ENCODE data around the gene CMIP.

The CMIP gene

DNA sequence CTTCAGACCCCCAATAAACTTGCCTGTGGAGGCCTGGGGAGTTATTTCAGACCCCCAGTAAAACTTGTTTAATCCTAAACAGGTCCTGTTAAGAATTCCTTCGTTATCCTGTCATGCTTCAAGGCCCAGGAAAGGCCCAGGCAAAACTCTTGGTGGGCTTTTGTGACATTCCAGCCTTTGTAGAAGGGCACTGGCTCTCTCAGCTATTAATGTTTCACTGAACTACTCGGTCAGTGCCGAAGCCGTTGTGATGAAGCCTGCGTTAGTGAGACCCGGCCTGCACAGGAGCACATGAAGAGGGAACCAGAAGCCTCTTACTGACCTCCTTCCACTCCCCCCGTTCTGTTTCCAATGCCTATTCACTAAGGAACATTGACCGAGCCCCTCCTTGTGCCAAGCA lies 287.0 kb downstream of the CMIP start:
- TF ChIP-seq CTCF (IDR thresholded peaks at IDR 0.05; ENCODE audit: insufficient read depth, low read length, poor library complexity, severe bottlenecking), result no peak
- DNase-seq (ENCODE audit: extremely low read depth, insufficient read length), result no peak
- Histone ChIP-seq H3K36me3 (ENCODE audit: control insufficient read depth, insufficient read depth, low read length) (no peaks in the 10 kb centered on the region), H3K4me3 (replicated peaks; ENCODE audit: low read depth, low read length) (no peak overlapping the region), H3K27me3 (replicated peaks; ENCODE audit: control insufficient read depth, insufficient read depth, low read length) (no peaks in the 10 kb centered on the region)

DNA sequence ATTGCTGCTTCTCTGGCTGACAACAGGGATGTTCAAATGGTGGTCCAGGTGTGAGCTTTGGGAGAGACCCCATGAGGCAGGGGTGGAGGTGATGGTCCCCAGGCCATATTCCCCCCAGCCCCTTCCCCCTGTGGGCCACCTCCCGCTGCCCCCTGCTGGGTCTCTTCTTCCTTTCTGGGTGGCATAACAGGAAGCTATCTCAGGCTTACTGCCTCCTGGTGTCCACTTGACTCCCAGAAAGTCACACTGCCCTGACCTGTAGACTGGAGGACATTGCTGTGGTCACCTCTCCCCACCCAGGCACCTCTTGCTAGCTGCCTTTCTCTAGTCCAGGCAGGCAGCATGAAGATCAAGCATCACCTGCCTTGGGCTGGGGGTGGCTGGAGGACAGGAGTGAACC lies 288.1 kb downstream of the CMIP start:
- Histone ChIP-seq H3K27me3 (replicated peaks; ENCODE audit: control insufficient read depth, insufficient read depth, low read length) (no peaks in the 10 kb centered on the region), H3K36me3 (ENCODE audit: control insufficient read depth, insufficient read depth, low read length) (no peaks in the 10 kb centered on the region), H3K4me3 (replicated peaks; ENCODE audit: low read depth, low read length) (no peak overlapping the region)
- no peak for DNase-seq (ENCODE audit: extremely low read depth, insufficient read length)
- TF ChIP-seq CTCF (IDR thresholded peaks at IDR 0.05; ENCODE audit: insufficient read depth, low read length, poor library complexity, severe bottlenecking), result peak; percentile 28

- TF ChIP-seq CTCF (IDR thresholded peaks at IDR 0.05; ENCODE audit: insufficient read depth, low read length, poor library complexity, severe bottlenecking), result no peak
- H3K4me3 ChIP-seq (replicated peaks; ENCODE audit: low read depth, low read length), result no peak overlapping the region
- H3K36me3 ChIP-seq (ENCODE audit: control insufficient read depth, insufficient read depth, low read length), result no peaks in the 10 kb centered on the region
- no peak for DNase-seq (ENCODE audit: extremely low read depth, insufficient read length)
- H3K27me3 ChIP-seq (replicated peaks; ENCODE audit: control insufficient read depth, insufficient read depth, low read length), result no peaks in the 10 kb centered on the region
Measured at GRCh38 chr16:81733295-81733694, 288.7 kb downstream of the CMIP start.

DNA sequence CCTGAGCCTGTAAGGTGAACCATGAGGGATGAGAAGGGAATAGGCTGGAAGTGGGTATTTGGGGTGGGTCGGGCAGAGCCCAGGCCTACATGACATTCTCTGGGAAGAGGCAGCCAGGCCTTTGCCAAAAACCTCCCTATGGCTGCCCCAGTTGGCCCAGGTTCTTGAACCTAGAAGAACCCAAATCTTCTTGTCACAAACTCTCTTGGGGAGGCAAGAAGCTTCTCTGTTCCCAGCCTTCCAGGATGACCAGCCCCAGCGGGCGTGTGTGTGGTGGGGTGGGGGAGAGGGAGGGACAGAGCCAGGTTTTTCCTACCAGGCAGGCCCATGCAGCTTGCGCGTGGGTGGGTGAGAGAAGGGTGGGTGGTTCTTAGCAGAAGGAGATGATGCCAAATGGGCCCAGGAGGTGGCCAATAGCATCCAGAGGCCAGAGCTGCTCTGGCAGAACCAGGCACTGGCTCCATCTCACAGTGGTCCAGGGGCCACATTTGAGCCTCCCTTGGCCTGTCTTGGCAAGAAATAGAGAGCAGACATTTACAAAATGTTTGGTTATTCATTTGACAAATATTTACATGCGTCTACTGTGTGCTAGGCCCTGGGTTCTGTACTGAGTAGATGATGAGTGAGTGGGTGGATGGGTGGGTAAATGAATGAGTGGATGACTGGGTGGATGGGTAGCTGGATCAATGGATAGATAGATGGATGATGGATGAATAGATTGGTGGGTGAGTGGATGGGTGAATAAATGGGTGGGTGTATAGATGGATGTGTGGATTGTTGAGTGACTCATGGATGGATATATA lies 290.2 kb downstream of the CMIP start:
- DNase-seq (ENCODE audit: extremely low read depth, insufficient read length), result no peak
- Histone ChIP-seq H3K36me3 (ENCODE audit: control insufficient read depth, insufficient read depth, low read length) (no peaks in the 10 kb centered on the region), H3K27me3 (replicated peaks; ENCODE audit: control insufficient read depth, insufficient read depth, low read length) (no peaks in the 10 kb centered on the region), H3K4me3 (replicated peaks; ENCODE audit: low read depth, low read length) (no peak overlapping the region)
- no peak for TF ChIP-seq CTCF (IDR thresholded peaks at IDR 0.05; ENCODE audit: insufficient read depth, low read length, poor library complexity, severe bottlenecking)

GRCh38 chr16:81737885-81738536 lies 293.4 kb downstream of the CMIP start:
- TF ChIP-seq CTCF (IDR thresholded peaks at IDR 0.05; ENCODE audit: insufficient read depth, low read length, poor library complexity, severe bottlenecking), result peak; percentile 79
- Histone ChIP-seq H3K36me3 (ENCODE audit: control insufficient read depth, insufficient read depth, low read length) (no peaks in the 10 kb centered on the region), H3K27me3 (replicated peaks; ENCODE audit: control insufficient read depth, insufficient read depth, low read length) (no peaks in the 10 kb centered on the region), H3K4me3 (replicated peaks; ENCODE audit: low read depth, low read length) (peak overlapping the region; percentile 58)
- peak; percentile 74 for DNase-seq (ENCODE audit: extremely low read depth, insufficient read length)

Measured in GM06990 (cell line).